CD4-positive, alpha-beta T cell treated with Interleukin-12 subunit alpha and Interleukin-12 subunit beta, for 1 hour (primary cell): Measurements from ENCODE around the gene PNCK.
"Not testable (repeated sequence)": the region's sequence is repeated elsewhere in the genome, so short reads cannot be mapped to it uniquely, and the experiment has no call there.

Source experiments
- DNase-seq: peaks from one replicate; pipeline ENCODE4 v3.0.0-alpha.2; 2020

The PNCK gene

GRCh38 chrX:153673428-153674218, at the start of gene PNCK:
Gene PNCK (minus strand): TSS chrX:153673813. CDS start chrX:153673076, 737 bp downstream.
- no peak for DNase-seq

- DNase-seq, result no peak
These were observed 49.2 kb upstream of the PNCK start for GRCh38 chrX:153722704-153723350.

GRCh38 chrX:153719701-153720100, 46.1 kb upstream of the PNCK start:
- DNase-seq, result no peak

GRCh38 chrX:153719238-153719637, 45.6 kb upstream of the PNCK start:
- DNase-seq, result no peak

GRCh38 chrX:153717445-153717844, 43.8 kb upstream of the PNCK start:
- DNase-seq, result no peak

GRCh38 chrX:153714256-153714655, 40.6 kb upstream of the PNCK start:
- no peak for DNase-seq

GRCh38 chrX:153709726-153710674, 36.4 kb upstream of the PNCK start:
- no peak for DNase-seq

GRCh38 chrX:153708415-153708814, 34.8 kb upstream of the PNCK start:
- peak; percentile 38 for DNase-seq

- DNase-seq, result no peak
These were observed 33.8 kb upstream of the PNCK start for GRCh38 chrX:153707406-153707805.

GRCh38 chrX:153706799-153707198, 33.2 kb upstream of the PNCK start:
- no peak for DNase-seq

GRCh38 chrX:153705403-153706060, 31.9 kb upstream of the PNCK start:
- not testable (repeated sequence) for DNase-seq

- DNase-seq, result not testable (repeated sequence)
These were observed 31.2 kb upstream of the PNCK start for GRCh38 chrX:153704631-153705402.

GRCh38 chrX:153704021-153704526, 30.5 kb upstream of the PNCK start:
- no peak for DNase-seq

GRCh38 chrX:153703036-153703370, 29.4 kb upstream of the PNCK start:
- no peak for DNase-seq

- DNase-seq, result no peak
These were observed 28.9 kb upstream of the PNCK start for GRCh38 chrX:153702336-153703035.

- DNase-seq, result no peak
These were observed 28.1 kb upstream of the PNCK start for GRCh38 chrX:153701706-153702105.

- no peak for DNase-seq
These were observed 27.4 kb upstream of the PNCK start for GRCh38 chrX:153700967-153701366.

- DNase-seq, result no peak
These were observed 26.8 kb upstream of the PNCK start for GRCh38 chrX:153700376-153700945.

GRCh38 chrX:153699784-153700371, 26.3 kb upstream of the PNCK start:
- not testable (repeated sequence) for DNase-seq

GRCh38 chrX:153699210-153699783, 25.7 kb upstream of the PNCK start:
- not testable (repeated sequence) for DNase-seq
